HepG2 (cell line): Measurements from ENCODE around the gene TTC31. TPM values are rescaled to one million over a fixed set of nuclear protein-coding genes. Genes with fewer than 3 reads are reported as not detected.

Source experiments
- ARHGAP35 ChIP-seq: sonication (generic); formaldehyde crosslinking; IDR thresholded peaks from 2 replicates; pipeline ENCODE4 v1.9.0; 2022; ENCODE audit warnings: mild to moderate bottlenecking, inconsistent platforms, moderate library complexity, missing genetic modification reagents, borderline replicate concordance
- BCL6 ChIP-seq: IDR thresholded peaks from 2 replicates; pipeline ENCODE4 v1.6.1; 2016; ENCODE audit warnings: missing genetic modification reagents, missing compliant biosample characterization
- BRD4 ChIP-seq: sonication (generic); formaldehyde crosslinking; IDR thresholded peaks from 2 replicates; pipeline ENCODE4 v1.4.0; 2020; ENCODE audit warnings: missing genetic modification reagents
- CREM ChIP-seq, 2 experiments: sonication (generic) in 1 of 2; formaldehyde crosslinking in 1 of 2; IDR thresholded peaks; 2 replicates each; pipeline versions ENCODE4 v1.4.0 to v1.6.1; 2016 to 2020; ENCODE audit warnings: antibody characterized with exemption in 1 of 2, mild to moderate bottlenecking in 1 of 2, missing genetic modification reagents in 1 of 2
- CTCF ChIP-seq: sonication (generic); formaldehyde crosslinking; IDR thresholded peaks from 2 replicates; pipeline ENCODE4 v1.5.0; 2020; ENCODE audit warnings: mild to moderate bottlenecking, missing genetic modification reagents, moderate library complexity
- GFI1 ChIP-seq: sonication (generic); formaldehyde crosslinking; IDR thresholded peaks from 2 replicates; pipeline ENCODE4 v1.5.0; 2020; ENCODE audit warnings: missing genetic modification reagents, mild to moderate bottlenecking, borderline replicate concordance
- MATR3 ChIP-seq: sonication (generic); formaldehyde crosslinking; IDR thresholded peaks from 2 replicates; pipeline ENCODE4 v1.4.0; 2020; ENCODE audit warnings: missing genetic modification reagents
- MAZ ChIP-seq, 2 experiments: sonication (generic) in 1 of 2; formaldehyde crosslinking in 1 of 2; IDR thresholded peaks; 2 replicates each; pipeline versions ENCODE4 v1.5.0 to v1.6.1; 2012 to 2020; ENCODE audit warnings: low read depth in 2 of 2, mild to moderate bottlenecking in 2 of 2, borderline replicate concordance in 1 of 2, improper control_type of control experiment in 1 of 2, low read length in 1 of 2, missing genetic modification reagents in 1 of 2, moderate library complexity in 1 of 2
- PLSCR1 ChIP-seq: sonication (generic); formaldehyde crosslinking; IDR thresholded peaks from 2 replicates; pipeline ENCODE4 v1.5.0; 2020; ENCODE audit warnings: missing genetic modification reagents, mild to moderate bottlenecking, borderline replicate concordance
- POLR2AphosphoS2 ChIP-seq: IDR thresholded peaks from 2 replicates; pipeline ENCODE4 v1.6.1; 2011; ENCODE audit warnings: low read depth, low read length, improper control_type of control experiment
- SIX4 ChIP-seq: sonication (generic); formaldehyde crosslinking; IDR thresholded peaks from 2 replicates; pipeline ENCODE4 v1.4.0; 2020; ENCODE audit warnings: missing genetic modification reagents
- SP4 ChIP-seq: sonication (generic); formaldehyde crosslinking; IDR thresholded peaks from 2 replicates; pipeline ENCODE4 v1.8.1; 2023; ENCODE audit warnings: mild to moderate bottlenecking, missing genetic modification reagents
- ZFAT ChIP-seq: sonication (generic); formaldehyde crosslinking; conservative IDR thresholded peaks from 2 replicates; pipeline ENCODE4 v1.8.1; 2023; ENCODE audit warnings: missing genetic modification reagents, inconsistent platforms
- ZNF138 ChIP-seq: sonication (generic); formaldehyde crosslinking; IDR thresholded peaks from 2 replicates; pipeline ENCODE4 v1.5.0; 2020; ENCODE audit warnings: mild to moderate bottlenecking, low read depth, missing genetic modification reagents
- ZNF180 ChIP-seq: sonication (generic); formaldehyde crosslinking; IDR thresholded peaks from 2 replicates; pipeline ENCODE4 v1.4.0; 2020; ENCODE audit warnings: low read depth, missing genetic modification reagents, borderline replicate concordance
- ZNF20 ChIP-seq: sonication (generic); formaldehyde crosslinking; IDR thresholded peaks from 2 replicates; pipeline ENCODE4 v1.4.0; 2020; ENCODE audit warnings: mild to moderate bottlenecking, moderate library complexity, missing genetic modification reagents
- ZNF331 ChIP-seq: sonication (generic); formaldehyde crosslinking; IDR thresholded peaks from 2 replicates; pipeline ENCODE4 v1.4.0; 2020; ENCODE audit warnings: missing genetic modification reagents
- ZNF33B ChIP-seq: sonication (generic); formaldehyde crosslinking; IDR thresholded peaks from 2 replicates; pipeline ENCODE4 v1.5.1; 2020; ENCODE audit warnings: mild to moderate bottlenecking, missing genetic modification reagents
- ZNF572 ChIP-seq: sonication (generic); formaldehyde crosslinking; IDR thresholded peaks from 2 replicates; pipeline ENCODE4 v1.5.1; 2020; ENCODE audit warnings: mild to moderate bottlenecking, missing genetic modification reagents
- ZNF577 ChIP-seq: sonication (generic); formaldehyde crosslinking; IDR thresholded peaks from 2 replicates; pipeline ENCODE4 v1.4.0; 2020; ENCODE audit warnings: mild to moderate bottlenecking, low read depth, missing genetic modification reagents, borderline replicate concordance
- polyA plus RNA-seq, 8 experiments: library from polyadenylated mRNA; depleted of rRNA in 3 of 8; stranded (reverse) in 7 of 8; unstranded in 1 of 8; fragments of >200 nt; fragmentation: Illumina TruSeq in 4 of 8; extraction: Trizol in 4 of 8; gene quantifications; 2 replicates each; pipeline versions ENCODE4 v1.2.1 to v1.2.3, GENCODE V29; 2011 to 2016; ENCODE audit warnings: low read depth in 4 of 8, missing spikeins in 1 of 8, mixed read lengths in 1 of 8; ENCODE audit not compliant: insufficient read depth in 1 of 8
- total RNA-seq, 5 experiments: library from RNA; depleted of rRNA; stranded (reverse); fragments of >200 nt; fragmentation: Illumina TruSeq; extraction: Trizol; gene quantifications; 2 replicates each; pipeline ENCODE4 v1.2.3, GENCODE V29; 2016; ENCODE audit warnings: low read depth in 1 of 5
- TF ChIP-seq, protein P1 (sequence below): sonication (generic); formaldehyde crosslinking; IDR thresholded peaks from 2 replicates; pipeline ENCODE4 v1.5.0; 2020; ENCODE audit warnings: missing genetic modification reagents

The TTC31 gene
- total and polyA plus RNA-seq, 2 of the 13 experiments (the other 11 are each of a cell fraction or from before 2014, with no cell fraction given) = 28.3 to 39.5 TPM

GRCh38 chr2:74481961-74482800 is 700 bp upstream of the TTC31 start (continued):
- TF ChIP-seq BRD4 (CRISPR knock-in tag) = peak; percentile 92
- TF ChIP-seq MAZ (IDR thresholded peaks at IDR 0.05; ENCODE audit: borderline replicate concordance, low read depth, low read length) = no peak
- TF ChIP-seq MAZ (CRISPR knock-in tag; IDR thresholded peaks at IDR 0.05; ENCODE audit: low read depth) = no peak
- no peak for TF ChIP-seq MATR3 (CRISPR knock-in tag)
- TF ChIP-seq PLSCR1 = no peak; the same call in 1 of the 2 replicates
- TF ChIP-seq CTCF (CRISPR knock-in tag) = peak; percentile 31; the same call in 1 of the 2 replicates
- no peak for TF ChIP-seq SIX4 (CRISPR knock-in tag)
- TF ChIP-seq CREM (IDR thresholded peaks at IDR 0.05) = no peak
- no peak for TF ChIP-seq CREM (CRISPR knock-in tag; IDR thresholded peaks at IDR 0.05)
- 0 out of 2 replicates have a peak, but pooled peaks have one; percentile 76 for TF ChIP-seq ZNF572 (CRISPR knock-in tag)
- peak; percentile 71; the same call in 1 of the 2 replicates for TF ChIP-seq ZNF33B
- TF ChIP-seq POLR2AphosphoS2 = no peak
- no peak for TF ChIP-seq ARHGAP35 (CRISPR knock-in tag)
- no peak for TF ChIP-seq BCL6 (CRISPR knock-in tag)
- TF ChIP-seq, protein P1, sequence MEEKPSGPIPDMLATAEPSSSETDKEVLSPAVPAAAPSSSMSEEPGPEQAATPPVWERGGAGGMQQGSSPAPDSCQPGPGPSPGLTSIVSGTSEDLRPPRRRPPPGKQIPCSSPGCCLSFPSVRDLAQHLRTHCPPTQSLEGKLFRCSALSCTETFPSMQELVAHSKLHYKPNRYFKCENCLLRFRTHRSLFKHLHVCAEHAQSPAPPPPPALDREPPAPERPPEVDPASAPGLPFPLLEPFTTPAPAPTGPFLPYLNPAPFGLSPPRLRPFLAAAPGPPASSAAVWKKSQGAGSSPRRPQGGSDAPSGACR (CRISPR knock-in tag) = peak; percentile 99
- TF ChIP-seq ZFAT (CRISPR knock-in tag) = 0 out of 2 replicates have a peak, but pooled peaks have one; percentile 35
- peak; percentile 17; the same call in 1 of the 2 replicates for TF ChIP-seq ZNF577
- TF ChIP-seq GFI1 (CRISPR knock-in tag) = no peak
- no peak for TF ChIP-seq SP4 (CRISPR knock-in tag)
- TF ChIP-seq ZNF138 = peak; percentile 94
- no peak for TF ChIP-seq ZNF331 (CRISPR knock-in tag)
- TF ChIP-seq ZNF180 = no peak
- TF ChIP-seq ZNF20 = peak; percentile 62; the same call in 1 of the 2 replicates
